Measurements from ENCODE around the gene FRAS1. TPM values are rescaled to one million over a fixed set of nuclear protein-coding genes. Genes with fewer than 3 reads are reported as not detected.

FRAS1 gene
- total RNA-seq, 6 experiments from 2014 or later = 0.12 to 1.5 (median 0.45) TPM

DNA sequence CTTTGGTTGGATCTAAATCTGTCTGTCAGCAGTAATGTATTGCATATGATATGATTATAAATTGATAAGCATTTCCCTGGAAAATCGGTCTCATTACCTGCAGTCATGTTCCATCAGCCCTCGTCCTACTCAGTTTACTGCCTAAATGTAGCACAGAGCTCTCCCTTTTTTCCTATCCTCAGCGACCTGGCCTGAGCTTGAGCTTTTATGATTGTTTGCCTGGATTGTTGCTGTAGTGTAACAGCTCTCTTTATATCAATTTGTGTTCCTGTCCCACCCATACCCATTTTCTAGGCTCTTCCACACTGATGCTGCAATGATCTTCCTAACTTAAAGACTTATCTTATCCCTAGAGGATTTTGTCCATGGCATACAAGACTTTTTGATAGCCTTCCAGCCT lies 95.7 kb downstream of the FRAS1 start:
- Histone ChIP-seq H3K4me1 (no peaks in the 10 kb centered on the region), H3K4me3 (no peak overlapping the region), H3K27me3 (no peaks in the 10 kb centered on the region), H3K27ac (no peak overlapping the region), H3K9me3 (no peaks in the 10 kb centered on the region), H3K36me3 (no peaks in the 10 kb centered on the region)
- TF ChIP-seq, protein P1, sequence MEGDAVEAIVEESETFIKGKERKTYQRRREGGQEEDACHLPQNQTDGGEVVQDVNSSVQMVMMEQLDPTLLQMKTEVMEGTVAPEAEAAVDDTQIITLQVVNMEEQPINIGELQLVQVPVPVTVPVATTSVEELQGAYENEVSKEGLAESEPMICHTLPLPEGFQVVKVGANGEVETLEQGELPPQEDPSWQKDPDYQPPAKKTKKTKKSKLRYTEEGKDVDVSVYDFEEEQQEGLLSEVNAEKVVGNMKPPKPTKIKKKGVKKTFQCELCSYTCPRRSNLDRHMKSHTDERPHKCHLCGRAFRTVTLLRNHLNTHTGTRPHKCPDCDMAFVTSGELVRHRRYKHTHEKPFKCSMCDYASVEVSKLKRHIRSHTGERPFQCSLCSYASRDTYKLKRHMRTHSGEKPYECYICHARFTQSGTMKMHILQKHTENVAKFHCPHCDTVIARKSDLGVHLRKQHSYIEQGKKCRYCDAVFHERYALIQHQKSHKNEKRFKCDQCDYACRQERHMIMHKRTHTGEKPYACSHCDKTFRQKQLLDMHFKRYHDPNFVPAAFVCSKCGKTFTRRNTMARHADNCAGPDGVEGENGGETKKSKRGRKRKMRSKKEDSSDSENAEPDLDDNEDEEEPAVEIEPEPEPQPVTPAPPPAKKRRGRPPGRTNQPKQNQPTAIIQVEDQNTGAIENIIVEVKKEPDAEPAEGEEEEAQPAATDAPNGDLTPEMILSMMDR (IDR thresholded peaks at IDR 0.05) = no peak
- TF ChIP-seq POLR2A (IDR thresholded peaks at IDR 0.05) = no peak
- WGBS (ENCODE audit: insufficient coverage, low coverage, low lambda C conversion rate, missing lambda C conversion rate) = 51% methylated on average over 3 of the region's 3 CpGs
- intact Hi-C loops (cut with DNase I) = no loop called here
- ATAC-seq (no peak), DNase-seq (no peak)

DNA sequence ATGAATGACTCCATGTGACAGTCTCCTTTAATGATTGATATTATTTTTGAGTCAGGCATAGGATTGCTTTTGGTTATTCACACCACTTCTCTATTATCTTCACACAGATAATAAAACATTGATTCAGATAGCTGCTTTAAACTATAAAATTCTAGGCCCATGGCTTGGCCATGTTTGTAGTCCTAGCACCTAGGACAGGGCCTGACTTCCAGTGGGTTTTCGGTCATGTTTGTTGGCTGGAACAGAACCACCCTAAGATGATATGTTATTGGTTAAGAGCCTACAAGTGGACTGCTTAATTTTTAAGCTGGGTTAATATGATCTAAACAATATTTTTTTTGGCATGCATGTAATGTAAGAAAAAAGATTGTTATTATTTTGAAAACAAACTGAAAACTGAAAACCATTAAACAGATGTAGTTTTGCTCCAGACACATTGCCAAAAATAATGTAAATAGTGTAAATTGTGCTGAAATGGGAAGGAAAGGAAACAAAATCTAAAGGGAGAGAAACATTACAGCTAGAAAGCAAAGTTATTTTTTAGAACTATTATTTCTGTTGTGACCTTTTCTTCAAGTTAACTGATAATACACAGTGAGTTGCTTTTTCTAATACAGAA lies 98.0 kb downstream of the FRAS1 start:
- no peak for DNase-seq
- Histone ChIP-seq H3K36me3 (no peaks in the 10 kb centered on the region), H3K27ac (no peak overlapping the region), H3K4me3 (no peak overlapping the region), H3K9me3 (no peaks in the 10 kb centered on the region), H3K4me1 (no peaks in the 10 kb centered on the region), H3K27me3 (no peaks in the 10 kb centered on the region)
- TF ChIP-seq, protein P1 (IDR thresholded peaks at IDR 0.05) = no peak
- no peak for TF ChIP-seq POLR2A (IDR thresholded peaks at IDR 0.05)
- no peak for ATAC-seq
- intact Hi-C loops (cut with DNase I) = no loop called here
- 67% methylated on average over 1 of the region's 1 CpG for WGBS (ENCODE audit: insufficient coverage, low coverage, low lambda C conversion rate, missing lambda C conversion rate)

DNA sequence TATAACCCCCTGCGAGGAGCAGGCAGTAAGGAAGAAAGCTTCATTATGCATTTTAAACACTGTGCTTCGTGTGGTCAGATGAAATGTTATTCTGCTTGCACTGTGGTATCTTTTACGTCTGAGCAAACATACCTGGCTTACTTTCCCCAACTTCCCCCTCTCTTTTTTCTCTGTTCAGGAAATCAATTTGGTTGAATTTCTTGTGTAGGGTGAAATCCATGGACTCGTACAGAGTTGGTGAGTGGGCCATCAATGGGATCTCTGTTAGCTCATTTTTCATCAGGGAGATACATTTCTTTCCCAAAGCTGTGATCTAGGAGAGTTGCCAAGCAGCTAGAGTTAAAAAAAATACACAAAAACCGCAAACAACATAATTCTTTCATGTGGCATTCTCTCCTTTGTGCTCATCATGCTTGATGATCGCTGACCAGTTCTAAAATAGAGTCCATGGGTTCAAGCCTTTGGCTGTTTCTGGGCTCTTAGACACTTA lies 98.5 kb downstream of the FRAS1 start:
- DNase-seq = no peak
- H3K9me3 ChIP-seq = no peaks in the 10 kb centered on the region
- intact Hi-C loops (cut with DNase I) = no loop called here
- no peaks in the 10 kb centered on the region for H3K36me3 ChIP-seq
- no peaks in the 10 kb centered on the region for H3K4me1 ChIP-seq
- no peak overlapping the region for H3K27ac ChIP-seq
- 28% methylated on average over 6 of the region's 6 CpGs for WGBS (ENCODE audit: insufficient coverage, low coverage, low lambda C conversion rate, missing lambda C conversion rate)
- TF ChIP-seq POLR2A (IDR thresholded peaks at IDR 0.05) = no peak
- TF ChIP-seq, protein P1 (IDR thresholded peaks at IDR 0.05) = no peak
- H3K27me3 ChIP-seq = no peaks in the 10 kb centered on the region
- H3K4me3 ChIP-seq = no peak overlapping the region
- no peak for ATAC-seq

DNA sequence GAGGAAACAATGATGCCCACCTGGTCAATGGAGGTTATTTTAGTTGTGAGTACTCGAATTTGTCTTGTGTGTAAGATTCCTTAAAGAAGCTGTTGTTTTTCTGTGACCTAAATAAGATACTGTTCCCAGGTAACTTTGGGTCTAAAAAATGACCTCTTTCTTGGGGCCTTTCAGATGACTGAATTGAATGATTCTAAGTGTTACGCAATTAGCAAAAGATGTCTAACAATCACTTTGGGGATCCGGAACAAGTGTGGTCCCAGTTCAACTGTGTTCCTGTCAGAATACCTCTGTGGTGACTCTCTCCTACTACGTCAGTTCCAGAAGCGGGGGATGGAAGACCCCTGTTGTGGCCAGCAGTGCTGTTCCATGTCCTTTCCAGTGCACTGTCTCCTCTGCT lies 99.4 kb downstream of the FRAS1 start:
- no peaks in the 10 kb centered on the region for H3K27me3 ChIP-seq
- intact Hi-C loops (cut with DNase I) = no loop called here
- TF ChIP-seq, protein P1 (IDR thresholded peaks at IDR 0.05) = no peak
- TF ChIP-seq POLR2A (IDR thresholded peaks at IDR 0.05) = no peak
- ATAC-seq = no peak
- H3K9me3 ChIP-seq = no peaks in the 10 kb centered on the region
- no peak overlapping the region for H3K27ac ChIP-seq
- no peaks in the 10 kb centered on the region for H3K36me3 ChIP-seq
- no peak overlapping the region for H3K4me3 ChIP-seq
- no peak for DNase-seq
- no peaks in the 10 kb centered on the region for H3K4me1 ChIP-seq
- WGBS (ENCODE audit: insufficient coverage, low coverage, low lambda C conversion rate, missing lambda C conversion rate) = 58% methylated on average over 5 of the region's 5 CpGs

All from right lobe of liver (tissue), 6 donors.